Activated CD8-positive, alpha-beta T cell treated with anti-CD3 and anti-CD28 coated beads for 36 hours (primary cell): ENCODE measurements around the gene OXSR1. TPM values are rescaled to one million over a fixed set of nuclear protein-coding genes. Genes with fewer than 3 reads are reported as not detected.

Experiments used
- ATAC-seq: fragments of 200-7000 bp; cut with Tn5 transposase; one replicate; pipeline ENCODE4 v1.10.0; 2021; ENCODE audit warnings: mild to moderate bottlenecking, moderate library complexity
- CTCF ChIA-PET: fragments of 350-600 bp; sonication (Branson Sonifier 250); formaldehyde crosslinking; loops from one replicate; lab custom pipeline; 2021; ENCODE audit warnings: antibody characterized with exemption; lab: Charles Lee
- POLR2A ChIA-PET: fragments of 350-600 bp; sonication (Branson Sonifier 250); formaldehyde crosslinking; loops from one replicate; lab custom pipeline; 2021; ENCODE audit warnings: antibody characterized with exemption; lab: Charles Lee
- DNase-seq: peaks from one replicate; pipeline ENCODE4 v3.0.0-alpha.2; 2020
- H3K27ac Mint-ChIP-seq: one replicate; pipeline ENCODE4 v1.8.0; 2021; ENCODE audit warnings: mild to moderate bottlenecking, mixed read lengths
- H3K27me3 Mint-ChIP-seq: one replicate; pipeline ENCODE4 v1.8.0; 2021; ENCODE audit warnings: mixed read lengths
- H3K36me3 Mint-ChIP-seq: one replicate; pipeline ENCODE4 v1.8.0; 2021; ENCODE audit warnings: low read depth, mixed read lengths
- H3K4me1 Mint-ChIP-seq: one replicate; pipeline ENCODE4 v1.8.0; 2021; ENCODE audit warnings: low read depth, mixed read lengths
- H3K4me3 Mint-ChIP-seq: one replicate; pipeline ENCODE4 v1.8.0; 2021; ENCODE audit warnings: mild to moderate bottlenecking, moderate library complexity, mixed read lengths
- H3K9me3 Mint-ChIP-seq: one replicate; pipeline ENCODE4 v1.8.0; 2021; ENCODE audit warnings: mixed read lengths
- intact Hi-C: fragments of 100-400 bp; cut with micrococcal nuclease; formaldehyde crosslinking; loops from one replicate; pipeline ENCODE4 v1.10.0; 2022
- total RNA-seq, 2 experiments: library from RNA; stranded (reverse); gene quantifications; one replicate each; pipeline ENCODE4 v1.2.3, GENCODE V29; 2021
- TF ChIP-seq, protein P1 (sequence below): fragments of 200-600 bp; IDR thresholded peaks from one replicate; pipeline ENCODE4 v1.8.0; 2022; ENCODE audit warnings: antibody characterized with exemption, mild to moderate bottlenecking

OXSR1 gene
- total RNA-seq, 2 experiments from 2014 or later = 56.5 to 57.9 TPM

DNA sequence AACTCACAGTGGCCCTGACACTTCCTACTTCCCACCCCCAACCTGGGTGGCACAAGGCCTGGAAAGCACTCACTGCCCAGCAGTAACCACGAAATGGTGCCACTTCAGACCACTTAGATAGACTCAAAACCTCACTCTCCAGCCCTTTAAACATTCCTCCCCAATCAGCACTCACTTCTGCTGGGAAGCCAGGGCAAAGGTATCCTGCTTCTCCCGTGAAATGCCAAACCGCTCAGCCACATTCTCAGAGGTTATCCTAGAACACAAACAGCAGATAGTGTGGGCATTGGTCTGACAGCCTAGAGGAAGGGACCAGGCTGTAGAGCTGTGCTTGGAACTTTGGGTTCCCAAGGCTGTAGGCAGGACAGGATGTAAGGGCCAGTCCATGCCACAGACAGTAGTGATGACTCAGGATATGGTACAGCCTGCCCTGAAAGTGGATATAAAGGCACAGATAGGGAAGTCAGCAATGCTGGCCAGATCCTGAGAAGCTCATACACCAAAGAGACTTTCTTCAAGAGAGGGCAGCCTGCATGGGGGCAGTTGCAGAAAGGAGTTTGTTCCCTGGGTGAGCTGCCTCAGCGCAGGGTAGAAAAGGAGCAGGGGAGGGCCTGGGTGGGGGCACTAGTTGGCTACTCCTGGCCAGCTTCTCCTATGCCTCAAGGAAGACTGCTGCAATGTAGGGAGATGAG is 37.6 kb upstream of the OXSR1 start:
- Mint-ChIP-seq H3K36me3 (peaks cover 46% of the 10 kb centered on the region), H3K9me3 (no peaks in the 10 kb centered on the region), H3K27me3 (no peaks in the 10 kb centered on the region), H3K4me3 (no peak overlapping the region), H3K4me1 (peaks cover 7% of the 10 kb centered on the region), H3K27ac (peak overlapping the region; percentile 32)
- intact Hi-C loops = no loop called here
- DNase-seq = no peak
- CTCF ChIA-PET = interaction anchor here (1.5 kb wide), 1 partner anchor 9 kb away, joined by 4 read pairs; no protein-coding TSS in a partner anchor
- TF ChIP-seq, protein P1, sequence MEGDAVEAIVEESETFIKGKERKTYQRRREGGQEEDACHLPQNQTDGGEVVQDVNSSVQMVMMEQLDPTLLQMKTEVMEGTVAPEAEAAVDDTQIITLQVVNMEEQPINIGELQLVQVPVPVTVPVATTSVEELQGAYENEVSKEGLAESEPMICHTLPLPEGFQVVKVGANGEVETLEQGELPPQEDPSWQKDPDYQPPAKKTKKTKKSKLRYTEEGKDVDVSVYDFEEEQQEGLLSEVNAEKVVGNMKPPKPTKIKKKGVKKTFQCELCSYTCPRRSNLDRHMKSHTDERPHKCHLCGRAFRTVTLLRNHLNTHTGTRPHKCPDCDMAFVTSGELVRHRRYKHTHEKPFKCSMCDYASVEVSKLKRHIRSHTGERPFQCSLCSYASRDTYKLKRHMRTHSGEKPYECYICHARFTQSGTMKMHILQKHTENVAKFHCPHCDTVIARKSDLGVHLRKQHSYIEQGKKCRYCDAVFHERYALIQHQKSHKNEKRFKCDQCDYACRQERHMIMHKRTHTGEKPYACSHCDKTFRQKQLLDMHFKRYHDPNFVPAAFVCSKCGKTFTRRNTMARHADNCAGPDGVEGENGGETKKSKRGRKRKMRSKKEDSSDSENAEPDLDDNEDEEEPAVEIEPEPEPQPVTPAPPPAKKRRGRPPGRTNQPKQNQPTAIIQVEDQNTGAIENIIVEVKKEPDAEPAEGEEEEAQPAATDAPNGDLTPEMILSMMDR = no peak
- ATAC-seq = peak; percentile 13
- POLR2A ChIA-PET = interaction anchor here (0.5 to 1.4 kb wide), 3 partner anchors 9 to 84 kb away, joined by 3 read pairs; no protein-coding TSS in a partner anchor

DNA sequence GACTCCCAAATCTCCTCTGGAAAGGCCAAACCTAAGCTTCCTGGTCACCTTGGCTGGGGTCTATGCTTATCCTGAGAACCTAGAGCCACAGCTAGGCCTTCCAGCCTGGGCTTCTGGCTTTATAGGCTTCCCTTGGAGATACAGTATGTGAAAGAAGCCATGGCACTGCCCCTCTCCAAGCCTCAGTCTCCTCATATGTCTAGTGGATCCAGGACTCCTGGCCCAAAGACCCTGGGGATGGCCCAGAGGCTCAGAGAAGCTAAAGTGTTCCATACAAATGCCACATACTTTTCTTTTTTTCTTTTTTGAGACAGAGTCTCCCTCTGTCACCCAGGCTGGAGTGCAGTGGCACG is 37.1 kb upstream of the OXSR1 start:
- CTCF ChIA-PET = interaction anchor here (1.5 kb wide), 1 partner anchor 9 kb away, joined by 4 read pairs; no protein-coding TSS in a partner anchor
- Mint-ChIP-seq H3K4me3 (no peak overlapping the region), H3K36me3 (peaks cover 45% of the 10 kb centered on the region), H3K4me1 (peaks cover 8% of the 10 kb centered on the region), H3K27me3 (no peaks in the 10 kb centered on the region), H3K9me3 (no peaks in the 10 kb centered on the region), H3K27ac (no peak overlapping the region)
- POLR2A ChIA-PET = interaction anchor here (0.5 to 1.4 kb wide), 3 partner anchors 8 to 83 kb away, joined by 3 to 4 read pairs (median 3); no protein-coding TSS in a partner anchor
- DNase-seq = no peak
- TF ChIP-seq, protein P1 = no peak
- no peak for ATAC-seq
- intact Hi-C loops = no loop called here

DNA sequence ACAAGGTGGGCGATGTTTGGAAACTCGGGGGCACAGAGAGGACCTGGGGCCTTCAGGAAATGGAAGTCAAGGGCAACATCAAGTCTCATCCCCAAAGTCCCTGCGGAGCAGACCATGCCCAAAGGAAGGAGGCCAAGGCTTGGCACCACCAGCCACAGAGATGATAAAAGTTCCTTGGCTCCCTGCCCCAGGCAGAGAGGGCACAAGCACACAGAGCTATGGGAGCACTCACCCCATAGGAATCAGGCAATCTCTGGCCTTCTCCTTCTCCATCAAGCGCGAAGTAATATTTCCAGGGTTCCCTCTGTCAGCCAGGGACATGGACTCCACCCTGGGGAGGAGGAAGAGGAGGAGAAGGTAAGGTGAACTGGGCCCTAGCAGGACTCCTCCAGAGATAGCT is 36.3 kb upstream of the OXSR1 start:
- Mint-ChIP-seq H3K4me3 (no peak overlapping the region), H3K9me3 (no peaks in the 10 kb centered on the region), H3K4me1 (peaks cover 11% of the 10 kb centered on the region), H3K36me3 (peaks cover 51% of the 10 kb centered on the region), H3K27ac (no peak overlapping the region), H3K27me3 (no peaks in the 10 kb centered on the region)
- ChIA-PET CTCF (interaction anchor here (1.2 kb wide), 1 partner anchor 368 kb away, joined by 3 read pairs; the partner anchor contains the start of gene EXOG), POLR2A (interaction anchor here (0.9 to 1.4 kb wide), 3 partner anchors 8 to 82 kb away, joined by 3 to 4 read pairs (median 3); no protein-coding TSS in a partner anchor)
- TF ChIP-seq, protein P1 = no peak
- intact Hi-C loops = no loop called here
- no peak for DNase-seq
- no peak for ATAC-seq

- ATAC-seq = no peak
- Mint-ChIP-seq H3K27ac (no peak overlapping the region), H3K36me3 (peaks cover 49% of the 10 kb centered on the region), H3K4me3 (no peak overlapping the region), H3K4me1 (peaks cover 27% of the 10 kb centered on the region), H3K27me3 (no peaks in the 10 kb centered on the region), H3K9me3 (no peaks in the 10 kb centered on the region)
- intact Hi-C loops = loop anchor here (10.0 kb wide), 1 partner anchor 214 kb away; the partner anchor contains the start of gene XYLB
- TF ChIP-seq, protein P1 = no peak
- POLR2A ChIA-PET = interaction anchor here (1.0 kb wide), 1 partner anchor 14 kb away, joined by 3 read pairs; no protein-coding TSS in a partner anchor
- CTCF ChIA-PET = interaction anchor here (1.0 to 2.1 kb wide), 5 partner anchors 68 to 360 kb away, joined by 3 to 5 read pairs (median 3); partner anchors contain the start of gene XYLB
- DNase-seq = no peak
These were observed 34.7 kb upstream of the OXSR1 start for GRCh38 chr3:38130631-38131065.
